IPS-20b (cell line): ENCODE data around the gene SH3PXD2A.

Experiments
- H3K27ac ChIP-seq: one replicate; pipeline ENCODE4 v1.5.1; 2013; ENCODE audit warnings: low read length
- H3K27me3 ChIP-seq: 2 replicates; pipeline ENCODE4 v1.6.1; 2013; ENCODE audit warnings: mild to moderate bottlenecking, low read length, inconsistent platforms; ENCODE audit not compliant: insufficient read depth
- H3K36me3 ChIP-seq: 2 replicates; pipeline ENCODE4 v1.6.1; 2013; ENCODE audit warnings: low read depth, mild to moderate bottlenecking, inconsistent platforms, low read length, moderate library complexity; ENCODE audit not compliant: insufficient read depth
- H3K4me1 ChIP-seq: 2 replicates; pipeline ENCODE4 v1.6.1; 2013; ENCODE audit warnings: mild to moderate bottlenecking, control low read depth, inconsistent platforms, low read length, moderate library complexity; ENCODE audit not compliant: insufficient read depth
- H3K4me3 ChIP-seq: 2 replicates; pipeline ENCODE4 v1.5.1; 2013; ENCODE audit warnings: mild to moderate bottlenecking, low read length, inconsistent platforms
- H3K9ac ChIP-seq: 2 replicates; pipeline ENCODE4 v1.6.1; 2013; ENCODE audit warnings: low read depth, mild to moderate bottlenecking, inconsistent platforms, low read length, moderate library complexity
- H3K9me3 ChIP-seq: 2 replicates; pipeline ENCODE4 v1.6.1; 2013; ENCODE audit warnings: mild to moderate bottlenecking, low read depth, low read length, inconsistent platforms; ENCODE audit not compliant: insufficient read depth

SH3PXD2A gene

DNA sequence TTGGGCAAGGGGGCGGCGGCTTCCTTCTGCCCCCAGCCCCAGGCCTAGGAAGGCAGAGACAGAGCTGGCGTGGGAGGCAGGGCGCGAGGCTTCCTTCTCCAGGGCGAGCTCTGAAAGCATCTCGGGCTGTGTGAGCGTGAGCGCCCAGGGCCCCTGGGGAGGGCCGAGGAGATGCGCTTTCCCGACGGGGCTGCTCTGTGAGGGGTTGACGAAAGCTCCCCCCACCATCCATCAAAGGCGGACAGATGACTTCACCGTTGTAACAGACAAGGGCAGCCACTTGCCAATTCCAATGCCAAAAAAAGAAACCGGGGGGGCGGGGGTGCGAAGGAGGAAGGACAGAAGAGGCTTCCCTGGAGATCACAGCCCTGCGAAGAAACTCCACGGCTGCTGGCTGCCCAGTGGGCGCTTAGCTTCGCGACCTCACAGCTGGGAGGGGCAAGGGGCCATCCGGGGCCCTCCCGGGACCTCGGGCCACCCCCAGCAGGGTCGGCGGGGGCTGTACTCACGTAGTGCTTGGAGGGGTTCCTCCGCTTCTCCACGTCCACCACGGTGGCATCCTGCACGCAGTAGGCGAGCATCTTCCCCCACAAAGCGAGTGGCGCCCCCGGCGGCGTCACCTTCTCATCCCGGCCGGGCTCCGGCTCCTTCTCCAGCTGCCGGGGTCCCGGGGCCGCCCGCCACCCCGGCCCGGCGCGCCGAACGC, 537 bp downstream of the SH3PXD2A start:
- Histone ChIP-seq H3K4me3 (peak overlapping the region; percentile 73), H3K4me1 (peaks cover 6% of the 10 kb centered on the region)

DNA sequence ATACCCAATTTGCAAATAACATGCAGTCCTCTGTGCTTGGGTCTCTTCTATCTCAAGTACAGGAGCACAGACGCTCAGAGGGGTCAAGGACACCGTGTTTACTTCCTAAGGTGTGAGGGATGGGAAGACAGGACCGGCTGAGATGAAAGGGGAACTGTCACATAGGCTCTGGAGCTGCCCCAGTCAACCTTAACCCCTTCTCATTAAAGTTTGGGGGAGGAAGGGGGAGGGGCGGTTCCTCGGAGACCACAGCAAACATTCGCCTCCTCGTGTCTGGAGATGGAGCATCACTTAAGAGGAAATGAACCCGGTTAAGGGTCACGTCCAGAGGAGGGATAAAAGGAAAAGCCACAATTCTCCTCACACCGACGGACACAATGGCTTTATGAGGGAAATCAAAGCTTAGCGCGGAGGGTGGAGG, 1.1 kb downstream of the SH3PXD2A start:
- Histone ChIP-seq H3K4me3 (peak overlapping the region; percentile 73), H3K9me3 (no peaks in the 10 kb centered on the region), H3K4me1 (peaks cover 6% of the 10 kb centered on the region), H3K9ac (no peak overlapping the region), H3K27ac (no peak overlapping the region), H3K36me3 (no peaks in the 10 kb centered on the region), H3K27me3 (peaks cover 62% of the 10 kb centered on the region)

More for the DNA sequence above, 537 bp downstream of the SH3PXD2A start:
- Histone ChIP-seq H3K27me3 (peaks cover 62% of the 10 kb centered on the region), H3K36me3 (no peaks in the 10 kb centered on the region), H3K27ac (no peak overlapping the region), H3K9ac (0 out of 2 replicates have a peak overlapping the region, but pooled peaks have one; percentile 29), H3K9me3 (no peaks in the 10 kb centered on the region)

DNA sequence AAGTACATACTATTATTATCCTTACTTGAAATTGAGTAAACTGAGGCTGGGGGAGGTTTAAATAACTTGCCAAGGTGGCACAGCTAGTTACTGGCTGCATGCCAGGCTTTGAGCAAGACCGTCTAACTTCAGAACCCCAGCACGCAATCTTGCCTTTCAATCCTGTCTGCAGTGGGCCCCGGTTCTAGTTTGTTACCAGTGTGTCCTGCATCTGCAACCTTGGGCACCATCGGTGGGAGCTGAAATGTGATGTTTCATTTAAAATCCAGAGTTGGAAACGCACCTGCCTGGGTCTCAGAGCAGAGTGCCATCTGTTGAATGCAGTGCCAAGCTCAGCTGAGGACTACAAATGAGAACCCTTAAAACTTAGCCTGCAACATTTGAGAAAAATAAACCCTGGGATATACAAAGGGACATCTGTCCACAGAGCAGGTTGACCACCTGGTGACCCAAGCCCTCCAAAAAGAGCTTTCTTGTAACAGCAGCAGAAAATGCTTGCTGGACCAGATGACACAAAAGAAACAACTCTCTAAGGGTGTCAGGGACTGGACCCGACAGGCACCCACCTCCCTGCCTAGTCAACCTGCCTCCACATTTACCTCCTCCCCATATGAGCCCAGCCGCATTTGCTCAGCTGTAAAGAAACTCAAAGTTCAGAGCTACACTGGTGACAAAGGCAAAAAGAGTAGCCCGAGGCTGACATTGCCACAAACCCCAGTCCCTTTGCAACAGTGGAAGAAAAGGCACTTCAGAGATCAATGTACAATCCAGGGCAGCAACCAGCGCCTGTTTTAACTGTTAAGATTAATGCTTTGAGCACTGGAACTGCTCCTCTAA, 1.7 kb downstream of the SH3PXD2A start:
- Histone ChIP-seq H3K4me3 (peak overlapping the region; percentile 73), H3K9ac (no peak overlapping the region), H3K4me1 (peaks cover 6% of the 10 kb centered on the region), H3K27ac (no peak overlapping the region), H3K9me3 (no peaks in the 10 kb centered on the region), H3K27me3 (peaks cover 62% of the 10 kb centered on the region), H3K36me3 (no peaks in the 10 kb centered on the region)

GRCh38 chr10:103852856-103853255, 2.5 kb downstream of the SH3PXD2A start:
- peaks cover 6% of the 10 kb centered on the region for H3K4me1 ChIP-seq
- no peak overlapping the region for H3K27ac ChIP-seq
- no peaks in the 10 kb centered on the region for H3K36me3 ChIP-seq
- no peak overlapping the region for H3K9ac ChIP-seq
- H3K9me3 ChIP-seq = no peaks in the 10 kb centered on the region
- H3K27me3 ChIP-seq = peaks cover 55% of the 10 kb centered on the region
- no peak overlapping the region for H3K4me3 ChIP-seq

- H3K36me3 ChIP-seq = no peaks in the 10 kb centered on the region
- H3K9me3 ChIP-seq = no peaks in the 10 kb centered on the region
- H3K27me3 ChIP-seq = peaks cover 49% of the 10 kb centered on the region
- H3K4me1 ChIP-seq = peaks cover 6% of the 10 kb centered on the region
- no peak overlapping the region for H3K9ac ChIP-seq
- no peak overlapping the region for H3K4me3 ChIP-seq
- no peak overlapping the region for H3K27ac ChIP-seq
Observed at GRCh38 chr10:103852189-103852711, 3.1 kb downstream of the SH3PXD2A start.

- Histone ChIP-seq H3K27me3 (peaks cover 39% of the 10 kb centered on the region), H3K9me3 (no peaks in the 10 kb centered on the region), H3K27ac (no peak overlapping the region), H3K4me3 (no peak overlapping the region), H3K36me3 (no peaks in the 10 kb centered on the region), H3K4me1 (peaks cover 6% of the 10 kb centered on the region), H3K9ac (no peak overlapping the region)
Observed at GRCh38 chr10:103851261-103851660, 4.1 kb downstream of the SH3PXD2A start.

- no peak overlapping the region for H3K4me3 ChIP-seq
- H3K4me1 ChIP-seq = peaks cover 12% of the 10 kb centered on the region
- H3K27me3 ChIP-seq = peaks cover 35% of the 10 kb centered on the region
- no peaks in the 10 kb centered on the region for H3K36me3 ChIP-seq
- no peak overlapping the region for H3K9ac ChIP-seq
- no peak overlapping the region for H3K27ac ChIP-seq
- H3K9me3 ChIP-seq = no peaks in the 10 kb centered on the region
Observed at GRCh38 chr10:103850572-103850895, 4.8 kb downstream of the SH3PXD2A start.

- Histone ChIP-seq H3K9me3 (no peaks in the 10 kb centered on the region), H3K27me3 (peaks cover 34% of the 10 kb centered on the region), H3K9ac (no peak overlapping the region), H3K4me1 (peaks cover 13% of the 10 kb centered on the region), H3K36me3 (no peaks in the 10 kb centered on the region), H3K4me3 (no peak overlapping the region), H3K27ac (no peak overlapping the region)
Observed at GRCh38 chr10:103849880-103850571, 5.3 kb downstream of the SH3PXD2A start.

- no peak overlapping the region for H3K27ac ChIP-seq
- peaks cover 27% of the 10 kb centered on the region for H3K27me3 ChIP-seq
- no peaks in the 10 kb centered on the region for H3K9me3 ChIP-seq
- H3K36me3 ChIP-seq = no peaks in the 10 kb centered on the region
- H3K4me1 ChIP-seq = peaks cover 13% of the 10 kb centered on the region
- no peak overlapping the region for H3K4me3 ChIP-seq
- H3K9ac ChIP-seq = no peak overlapping the region
Observed at GRCh38 chr10:103849212-103849877, 6.0 kb downstream of the SH3PXD2A start.

DNA sequence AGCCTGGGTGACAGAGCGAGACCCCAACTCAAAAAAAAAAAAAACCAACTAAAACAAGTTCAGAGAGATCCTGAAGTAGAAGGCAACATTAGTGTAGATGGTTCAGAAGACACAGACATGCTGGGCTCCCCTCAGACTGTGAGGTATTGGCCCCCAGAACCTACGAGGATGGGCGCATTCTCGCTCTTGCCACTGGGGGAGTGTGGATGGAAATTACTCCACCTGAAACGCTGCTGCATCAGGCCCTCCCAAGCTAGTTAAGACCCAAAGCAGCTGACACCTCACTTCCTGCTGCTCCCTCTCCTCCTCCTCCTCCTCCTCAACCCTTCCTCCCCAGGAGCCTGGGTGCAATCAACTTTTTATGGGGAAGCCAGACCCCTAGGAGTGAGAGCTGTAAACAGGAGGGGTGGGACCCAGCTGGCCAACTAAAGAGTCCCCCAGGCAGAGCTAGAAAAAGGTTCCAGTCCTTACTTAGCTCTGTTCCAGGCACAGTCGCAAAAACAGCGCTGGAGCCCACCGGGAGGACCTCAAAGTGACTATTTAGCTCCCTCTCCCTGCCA, 7.4 kb downstream of the SH3PXD2A start:
- H3K27me3 ChIP-seq = peaks cover 13% of the 10 kb centered on the region
- no peak overlapping the region for H3K9ac ChIP-seq
- H3K27ac ChIP-seq = no peak overlapping the region
- no peaks in the 10 kb centered on the region for H3K9me3 ChIP-seq
- peaks cover 7% of the 10 kb centered on the region; the same call in 1 of the 2 replicates for H3K4me1 ChIP-seq
- H3K36me3 ChIP-seq = no peaks in the 10 kb centered on the region
- no peak overlapping the region for H3K4me3 ChIP-seq

DNA sequence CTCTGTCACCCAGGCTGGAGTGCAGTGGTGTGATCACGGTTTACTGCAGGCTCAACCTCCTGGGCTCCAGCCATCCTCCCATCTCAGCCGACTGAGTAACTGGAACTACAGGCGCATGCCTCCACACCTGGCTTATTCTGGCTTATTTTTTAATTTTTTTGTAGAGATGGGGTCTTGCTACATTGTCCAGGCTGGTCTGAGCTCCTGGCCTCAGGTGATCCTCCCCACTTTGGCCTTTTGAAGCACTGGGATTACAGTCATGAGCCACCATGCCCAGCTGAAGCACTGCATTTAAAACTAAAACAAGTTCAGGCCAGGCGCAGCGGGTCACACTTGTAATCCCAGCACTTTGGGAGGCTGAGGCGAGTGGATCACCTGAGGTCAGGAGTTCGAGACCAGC, 8.0 kb downstream of the SH3PXD2A start:
- Histone ChIP-seq H3K27ac (no peak overlapping the region), H3K27me3 (0 out of 2 replicates have a peak, but pooled peaks cover 7% of the 10 kb centered on the region), H3K4me1 (peaks cover 7% of the 10 kb centered on the region; the same call in 1 of the 2 replicates), H3K4me3 (no peak overlapping the region), H3K9ac (no peak overlapping the region), H3K9me3 (no peaks in the 10 kb centered on the region), H3K36me3 (no peaks in the 10 kb centered on the region)
